Esophagus mucosa (tissue), 1 donor: ENCODE results near the gene PTPN13. TPM values are rescaled to one million over a fixed set of nuclear protein-coding genes. Genes with fewer than 3 reads are reported as not detected.

ENCODE experiments used
- ATAC-seq: fragments of 200-7000 bp; cut with Tn5 transposase; one replicate; pipeline ENCODE4 v1.9.1; 2020
- total RNA-seq: library from RNA; stranded (reverse); gene quantifications from one replicate; pipeline ENCODE4 v1.2.4, GENCODE V29; 2023
- donor health status: DM: yes; HTN: yes; CAD: no.

Gene PTPN13
- total RNA-seq, 1 donor from 2014 or later: 87.3 TPM

DNA sequence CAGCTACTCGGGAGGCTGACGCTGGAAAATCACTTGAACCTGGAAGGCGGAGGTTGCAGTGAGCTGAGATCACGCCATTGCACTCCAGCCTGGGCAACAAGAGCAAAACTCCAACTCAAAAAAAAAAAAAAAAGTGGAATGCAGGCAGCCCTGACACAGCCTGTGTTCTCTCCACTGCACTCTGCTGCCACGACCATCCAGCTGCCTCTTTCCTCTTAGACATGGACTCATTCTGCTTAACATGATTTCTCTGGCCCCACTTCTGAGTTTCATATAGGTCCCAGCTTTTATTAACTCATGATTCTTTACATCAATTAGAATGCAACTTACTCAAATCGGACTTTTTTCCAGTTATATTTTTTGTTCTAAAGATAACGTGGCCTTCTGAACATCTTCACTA, 225.4 kb downstream of the PTPN13 start:
- ATAC-seq: no peak

DNA sequence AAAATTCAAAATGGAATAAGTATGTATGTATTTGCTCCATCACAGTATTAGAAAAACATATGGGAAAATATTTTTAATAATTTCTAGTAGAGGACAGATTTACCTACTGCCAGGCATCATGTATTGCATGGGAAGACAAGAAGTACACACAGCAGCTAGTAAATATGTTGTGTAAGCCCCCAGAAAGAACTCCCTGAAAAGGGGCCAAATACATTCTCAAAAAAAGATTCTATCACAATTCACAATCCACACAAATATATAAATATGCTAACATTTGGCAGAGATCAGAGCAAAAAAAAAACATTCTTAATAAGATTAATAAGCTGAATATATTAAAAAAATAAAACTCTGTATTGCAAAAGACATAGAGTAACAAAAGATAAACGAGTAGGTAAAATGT, 227.0 kb downstream of the PTPN13 start:
- ATAC-seq: no peak

DNA sequence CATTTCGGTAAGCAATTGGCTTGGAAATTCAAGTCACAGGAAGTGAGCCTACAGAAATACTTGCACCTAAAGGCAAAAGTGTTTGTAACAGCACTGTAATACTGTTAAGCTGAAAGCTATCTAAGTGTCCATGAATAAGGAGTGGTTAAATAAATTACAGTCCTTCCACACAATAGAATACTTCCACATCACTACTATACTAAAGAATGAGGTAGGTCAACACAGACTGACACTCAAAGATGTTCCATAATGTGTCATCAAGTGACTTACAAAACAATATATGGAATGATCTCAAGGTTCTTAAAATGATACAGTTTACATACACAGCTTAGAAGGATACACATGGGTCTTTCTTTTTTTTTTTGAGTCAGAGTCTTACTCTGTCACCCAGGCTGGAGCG, 228.0 kb downstream of the PTPN13 start:
- peak; percentile 69 for ATAC-seq

DNA sequence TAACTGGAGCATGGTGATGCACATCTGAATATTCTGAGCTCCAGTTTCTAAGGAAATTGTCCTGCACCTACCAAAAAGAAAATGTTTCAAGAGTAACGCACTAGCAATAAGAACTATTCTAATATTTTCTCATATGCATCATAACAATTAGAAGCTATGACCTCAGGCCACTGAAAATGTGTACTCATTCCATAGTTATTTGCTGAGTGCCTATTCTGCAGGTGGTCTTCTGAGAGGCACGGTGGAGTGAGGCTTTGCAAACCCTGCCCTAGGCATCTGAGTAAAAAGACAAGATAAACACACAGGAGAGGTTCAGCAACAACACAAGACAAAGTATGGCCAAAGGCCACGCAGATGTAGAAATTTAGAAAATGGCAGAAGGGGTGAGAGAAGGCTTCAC, 231.4 kb downstream of the PTPN13 start:
- ATAC-seq: no peak

DNA sequence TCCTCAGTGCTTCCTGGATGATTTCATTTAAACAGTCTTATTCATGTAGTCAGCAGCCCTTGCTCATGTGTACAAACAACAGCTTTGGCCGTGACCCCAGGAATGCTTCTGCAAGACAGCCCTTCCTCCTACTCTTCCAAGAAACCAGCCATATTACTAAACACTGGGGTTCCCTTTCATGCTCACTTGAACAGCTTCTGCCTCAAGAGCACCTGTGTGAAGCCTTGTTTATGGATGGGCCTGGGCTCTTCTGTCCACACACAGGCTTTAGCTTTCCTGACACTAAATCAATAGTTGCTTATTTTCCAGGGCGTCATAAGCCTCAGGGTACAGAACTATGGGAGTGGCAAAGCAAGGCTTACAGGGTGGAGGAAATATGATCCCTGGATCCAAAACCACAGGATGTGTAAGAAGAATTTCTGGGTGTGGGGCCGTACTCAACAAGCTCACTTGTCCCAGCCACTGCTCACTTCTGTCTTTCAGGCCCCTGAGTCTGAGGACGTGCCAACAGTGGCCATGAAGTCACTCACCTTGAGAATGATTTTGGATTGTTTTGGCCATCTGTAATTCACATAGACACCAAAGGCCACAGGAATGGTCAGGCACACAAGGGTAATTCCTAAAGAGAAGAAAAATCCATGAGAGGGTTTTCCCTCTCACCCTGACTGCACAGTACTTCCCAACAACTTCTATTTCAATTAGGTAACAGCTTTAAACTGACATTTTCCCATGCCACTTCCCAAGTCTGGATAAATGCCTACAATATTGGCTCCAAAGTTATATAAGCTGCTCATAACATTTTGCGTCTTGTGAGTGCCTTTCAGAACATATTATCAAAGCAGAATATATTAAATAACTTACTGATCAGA, 237.4 kb downstream of the PTPN13 start:
- ATAC-seq: peak; percentile 94

DNA sequence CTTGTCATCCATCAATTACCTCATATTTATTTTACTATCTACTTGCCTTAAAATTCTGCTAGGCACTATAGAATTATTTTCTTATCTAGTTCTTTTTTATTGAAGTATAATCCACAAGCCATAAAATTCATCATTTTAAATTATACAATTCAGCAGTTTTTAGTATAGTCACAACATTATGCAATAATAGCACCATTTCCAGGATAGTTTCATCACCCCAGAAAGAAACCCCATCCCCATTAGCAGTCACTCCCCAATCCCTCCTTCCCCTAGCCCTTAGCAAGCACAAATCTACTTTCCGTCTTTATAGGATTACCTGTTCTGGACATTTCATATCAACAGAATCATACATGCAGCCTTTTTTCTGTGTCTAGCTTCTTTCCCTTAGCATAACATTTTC, 239.5 kb downstream of the PTPN13 start:
- no peak for ATAC-seq

DNA sequence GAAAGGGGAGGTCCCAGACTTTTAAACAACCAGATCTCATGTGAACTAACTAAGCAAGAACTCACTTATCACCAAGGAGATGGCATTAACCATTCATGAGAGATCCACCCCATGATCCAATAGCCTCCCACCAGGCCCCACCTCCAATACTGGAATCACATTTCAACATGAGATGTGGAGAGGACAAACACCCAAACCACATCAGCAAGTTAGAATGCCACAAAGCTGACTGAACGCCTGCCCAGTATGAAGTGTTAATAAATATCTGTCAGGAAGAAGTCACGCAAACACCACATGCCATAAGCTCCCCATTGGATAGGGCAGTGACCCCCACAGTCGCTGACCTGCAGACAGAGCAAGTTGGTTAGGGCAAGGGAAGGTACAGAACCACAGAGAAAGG, 240.8 kb downstream of the PTPN13 start:
- ATAC-seq: no peak

DNA sequence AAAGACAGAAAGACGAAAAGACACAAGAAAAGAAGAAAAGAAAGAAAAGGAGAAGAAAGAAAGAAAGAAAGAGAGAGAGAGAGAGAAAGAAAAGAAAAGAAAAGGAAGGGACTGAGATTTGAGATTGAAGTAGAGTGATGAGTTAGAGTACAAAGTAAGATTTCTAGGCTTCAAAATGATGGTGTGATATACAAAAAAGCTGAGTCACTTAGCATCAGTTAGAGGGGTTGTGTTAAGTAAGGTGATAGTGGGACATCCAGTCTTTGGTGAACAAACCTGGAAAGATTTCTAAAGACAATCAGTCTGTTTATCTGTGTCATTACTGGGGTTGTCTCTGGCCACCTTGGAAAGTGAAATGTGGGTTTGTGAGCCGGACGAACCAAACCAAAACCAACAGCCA, 241.6 kb downstream of the PTPN13 start:
- ATAC-seq: no peak

DNA sequence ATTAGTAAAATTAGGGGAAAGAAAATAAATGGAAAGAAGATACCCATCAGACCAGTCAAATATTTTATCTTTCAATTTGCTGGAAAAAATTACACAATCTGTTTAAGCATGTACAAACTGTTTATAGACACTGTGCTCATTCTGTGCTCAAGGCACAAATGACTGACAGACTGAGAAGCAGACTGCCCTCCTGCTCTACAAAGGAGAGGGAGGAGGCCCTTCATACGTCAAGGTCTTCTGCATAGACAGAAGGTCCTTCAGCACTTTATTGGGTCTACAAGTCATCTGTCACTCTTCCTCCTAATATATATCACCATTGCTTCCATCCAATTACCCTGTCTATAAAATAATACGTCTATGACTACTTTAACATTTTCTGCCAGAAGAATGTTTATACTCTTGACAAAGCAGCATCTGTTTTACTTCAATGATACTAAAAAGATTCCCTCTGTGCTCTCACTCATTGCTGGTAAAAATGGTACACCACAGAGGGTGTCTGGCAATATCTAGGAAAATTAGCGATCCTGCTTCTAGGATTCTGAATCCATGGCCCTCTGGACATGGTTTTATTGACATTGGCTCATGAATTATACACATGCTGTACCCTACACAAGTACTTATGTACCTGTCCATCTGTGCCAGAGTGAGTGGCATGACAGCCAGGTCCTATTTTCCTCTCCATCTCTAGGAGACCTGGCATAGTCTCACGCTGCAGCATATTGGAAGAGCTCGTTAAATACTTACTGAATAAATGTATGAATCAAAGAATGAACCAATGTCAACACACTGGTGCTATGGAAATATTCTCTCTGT, 243.8 kb downstream of the PTPN13 start:
- ATAC-seq: no peak

DNA sequence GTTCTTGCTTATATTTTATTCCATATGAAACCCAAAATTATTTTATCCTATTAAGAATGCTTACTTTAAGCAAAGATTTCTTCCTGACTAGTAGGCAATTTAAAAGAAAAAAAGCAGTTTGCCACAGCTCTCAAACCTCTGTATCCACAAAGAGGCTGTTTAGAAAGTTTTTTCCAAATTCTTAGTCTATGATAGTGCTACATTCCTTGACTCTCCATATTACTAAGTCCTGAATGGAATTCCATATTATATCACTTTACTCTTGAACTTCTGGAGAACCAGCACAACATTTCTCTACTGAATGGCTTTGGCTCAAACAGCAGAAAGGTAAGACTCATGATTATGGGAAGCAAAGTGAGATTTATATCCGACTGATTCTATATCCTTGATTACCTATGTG, 246.7 kb downstream of the PTPN13 start:
- no peak for ATAC-seq

DNA sequence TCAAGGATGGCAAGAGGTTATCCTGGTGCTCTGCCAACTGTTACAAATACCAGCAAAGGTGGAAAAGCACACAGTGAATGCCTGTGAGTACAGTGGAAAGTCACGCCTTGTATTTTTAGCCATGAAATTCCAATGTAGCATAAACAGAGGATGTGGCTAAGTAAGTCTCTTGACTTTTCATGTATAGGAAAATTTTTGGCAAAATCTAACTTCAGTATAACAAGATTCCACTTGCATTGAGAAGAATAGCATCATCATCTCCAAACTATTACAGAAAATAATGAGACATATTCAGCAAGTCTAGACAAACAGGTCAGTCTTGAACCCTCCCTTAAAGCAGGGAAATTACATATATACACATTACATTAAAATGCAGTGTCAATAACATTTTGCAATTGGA, 247.2 kb downstream of the PTPN13 start:
- ATAC-seq: peak; percentile 69

DNA sequence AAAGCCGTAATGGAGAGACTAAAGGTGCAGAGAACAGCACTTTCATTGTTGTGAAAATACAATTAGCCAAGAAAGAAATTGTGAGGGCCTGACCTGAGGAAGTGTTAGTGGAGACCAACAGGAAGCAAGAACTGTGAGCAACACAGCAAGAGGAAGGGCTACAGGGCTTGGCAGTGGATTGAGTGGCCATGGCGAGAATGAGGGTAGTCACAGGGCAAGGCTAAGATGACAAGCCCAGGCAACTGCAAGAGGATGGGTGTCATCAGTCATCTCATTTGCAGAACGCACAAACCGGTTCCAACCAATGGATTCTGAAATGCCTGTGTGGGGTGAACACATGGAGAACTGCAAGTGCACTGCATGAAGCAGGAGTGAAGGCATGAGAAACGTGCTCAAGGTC, 251.5 kb downstream of the PTPN13 start:
- ATAC-seq: peak; percentile 89

DNA sequence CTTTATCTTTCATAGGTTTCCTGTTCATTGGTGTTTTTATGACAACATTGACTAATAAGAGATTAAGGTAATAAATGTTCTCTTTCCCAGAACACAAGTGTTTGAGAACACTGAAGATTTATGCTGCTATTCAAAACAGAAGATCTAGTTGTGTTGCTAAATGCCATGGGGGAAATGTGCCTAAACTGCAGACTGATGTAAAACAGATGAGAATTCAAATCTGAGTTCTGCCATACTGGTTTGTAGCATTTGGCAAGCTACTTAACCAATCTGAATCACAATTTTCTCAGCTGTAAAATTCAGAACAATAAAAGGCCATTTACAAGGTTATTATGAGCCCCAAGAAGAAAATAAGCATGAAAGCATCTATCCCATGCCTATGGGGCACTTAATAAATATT, 252.8 kb downstream of the PTPN13 start:
- ATAC-seq: no peak

DNA sequence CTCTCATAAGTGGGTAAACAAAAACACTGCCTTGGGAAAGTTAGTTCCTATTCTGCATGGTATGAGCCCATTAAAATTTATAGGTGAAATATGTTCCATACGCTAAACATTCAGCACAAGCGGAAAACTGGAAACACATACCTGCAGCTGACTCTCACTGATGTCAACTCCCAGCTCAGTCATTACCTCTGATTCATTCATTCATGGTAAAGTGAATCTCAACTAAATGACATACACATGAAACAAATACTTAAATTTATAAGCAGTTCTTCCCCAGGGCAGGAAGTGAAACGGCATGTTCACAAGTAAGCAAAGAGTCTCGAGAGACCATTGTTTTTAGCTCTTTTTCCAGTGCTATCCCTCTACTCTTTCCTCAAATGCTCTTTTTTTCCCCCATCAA, 253.5 kb downstream of the PTPN13 start:
- ATAC-seq: no peak

DNA sequence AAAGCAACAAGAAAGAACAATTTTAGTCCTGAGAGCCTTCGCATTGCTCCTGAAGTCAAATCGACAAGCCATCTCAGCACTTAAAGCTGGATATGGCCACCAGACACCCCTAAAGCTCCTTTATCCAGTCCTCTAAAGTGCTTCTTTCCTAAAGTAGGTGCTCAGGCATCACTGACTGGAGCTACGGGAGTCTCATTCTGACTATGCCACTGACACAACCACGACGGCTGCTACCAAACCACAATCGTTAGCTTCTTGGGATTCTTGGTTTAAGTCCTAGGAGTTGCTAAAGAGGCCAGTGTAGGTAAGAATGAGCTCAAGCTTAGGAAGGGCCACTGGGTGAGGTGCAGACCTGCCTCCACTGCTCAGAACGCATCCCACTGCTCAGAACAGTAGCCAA, 254.0 kb downstream of the PTPN13 start:
- peak; percentile 11 for ATAC-seq

DNA sequence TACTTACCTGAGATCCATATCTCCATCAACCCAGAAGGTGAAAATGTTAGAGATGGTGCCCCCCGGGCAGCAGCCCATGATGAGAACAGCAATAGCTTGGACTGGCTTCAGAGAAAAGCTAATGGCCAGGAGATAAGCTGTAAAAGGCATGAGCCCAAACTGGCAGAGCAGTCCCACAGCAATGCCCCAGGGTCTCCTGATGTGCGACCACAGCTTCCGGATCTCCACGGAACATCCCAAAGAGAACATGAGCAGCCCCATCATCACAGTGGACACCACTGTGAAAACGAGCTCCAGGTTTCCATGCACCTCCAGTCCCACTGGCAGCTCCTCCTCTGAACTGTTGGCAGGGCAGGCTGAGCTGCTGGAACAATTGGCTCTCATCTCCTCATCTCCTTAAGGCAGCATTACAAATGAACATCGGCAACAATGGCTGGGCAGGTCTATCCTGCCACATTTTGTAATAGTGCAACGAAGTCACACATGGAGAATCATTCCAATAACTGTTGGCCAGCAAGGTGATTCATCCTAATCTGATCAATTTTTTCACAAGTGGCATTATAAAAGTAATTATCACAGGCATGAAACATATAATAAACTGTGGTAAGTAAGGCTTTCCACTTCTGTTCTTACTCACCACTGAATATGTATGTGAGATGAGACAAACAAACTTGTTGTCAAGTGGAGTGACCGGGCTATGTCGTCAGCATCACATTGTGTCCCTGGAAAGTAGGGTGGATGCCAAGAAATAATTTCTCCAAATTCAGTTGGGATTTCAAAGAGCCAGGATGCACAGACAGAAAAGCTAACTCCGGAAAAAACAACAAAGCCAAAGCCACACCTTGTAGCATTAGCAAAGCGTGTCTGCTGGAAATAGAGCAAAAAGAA, 254.9 kb downstream of the PTPN13 start, which contains the start of gene SLC10A6:
Gene SLC10A6, minus strand, starts transcription at position 653 of the 888 bp plus-strand sequence. Its CDS starts 269 bp downstream, at position 384.
- ATAC-seq: peak; percentile 24

DNA sequence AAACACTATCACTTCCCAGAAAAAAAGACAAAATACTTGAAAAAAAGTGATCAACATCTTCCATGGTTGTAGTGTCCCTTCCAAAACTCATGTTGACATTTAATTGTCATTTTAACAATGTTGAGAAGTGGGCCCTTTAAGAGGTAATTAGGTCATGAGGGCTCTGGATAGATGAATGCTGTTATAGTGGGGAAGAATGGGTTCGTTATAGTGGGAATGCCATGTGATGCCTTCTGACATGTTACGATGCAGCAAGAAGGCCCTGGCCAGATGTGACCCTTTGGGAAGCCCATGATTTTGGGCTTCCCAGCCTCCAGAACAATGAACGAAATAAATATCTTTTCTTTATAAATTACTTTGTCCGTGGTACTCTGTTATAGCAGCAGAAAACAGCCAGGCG, 259.1 kb downstream of the PTPN13 start:
- no peak for ATAC-seq

DNA sequence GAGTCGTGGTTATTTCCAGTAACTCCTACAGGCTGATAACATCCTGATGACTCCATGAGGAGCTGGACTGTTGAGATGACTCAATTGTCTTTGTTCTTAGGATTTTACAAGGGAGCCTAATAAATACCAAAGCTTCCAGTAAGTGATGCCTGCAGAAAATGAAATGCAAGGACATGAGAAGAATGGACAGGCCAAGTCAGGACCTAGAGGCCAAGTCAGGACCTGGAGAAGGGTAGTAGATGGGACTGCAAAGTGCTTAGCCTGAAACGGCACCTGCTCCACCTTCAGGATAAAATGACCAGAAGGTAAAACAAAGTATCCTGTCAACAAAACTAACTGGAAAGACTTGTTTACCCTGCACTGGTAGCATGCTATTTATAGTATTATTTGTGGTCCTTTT, 261.5 kb downstream of the PTPN13 start:
- peak; percentile 59 for ATAC-seq

DNA sequence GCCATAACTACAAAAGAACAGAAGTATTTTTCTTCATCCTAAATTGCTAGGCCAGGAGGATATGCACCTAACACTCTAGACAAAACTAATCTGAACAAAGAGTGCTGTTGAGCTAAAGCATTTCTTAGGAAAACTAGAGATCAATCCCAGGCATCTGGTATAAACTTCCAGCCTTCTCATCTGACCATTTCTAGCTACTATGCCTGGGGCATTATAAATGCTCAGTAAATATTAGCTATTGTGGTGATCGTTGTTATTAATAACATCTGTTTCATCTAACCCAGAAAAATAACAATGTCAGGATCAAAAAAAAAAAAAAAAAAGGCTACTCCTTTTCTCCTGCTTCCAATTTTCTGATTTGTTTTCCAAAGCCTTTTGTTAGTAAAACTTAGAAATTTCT, 262.8 kb downstream of the PTPN13 start:
- ATAC-seq: no peak

DNA sequence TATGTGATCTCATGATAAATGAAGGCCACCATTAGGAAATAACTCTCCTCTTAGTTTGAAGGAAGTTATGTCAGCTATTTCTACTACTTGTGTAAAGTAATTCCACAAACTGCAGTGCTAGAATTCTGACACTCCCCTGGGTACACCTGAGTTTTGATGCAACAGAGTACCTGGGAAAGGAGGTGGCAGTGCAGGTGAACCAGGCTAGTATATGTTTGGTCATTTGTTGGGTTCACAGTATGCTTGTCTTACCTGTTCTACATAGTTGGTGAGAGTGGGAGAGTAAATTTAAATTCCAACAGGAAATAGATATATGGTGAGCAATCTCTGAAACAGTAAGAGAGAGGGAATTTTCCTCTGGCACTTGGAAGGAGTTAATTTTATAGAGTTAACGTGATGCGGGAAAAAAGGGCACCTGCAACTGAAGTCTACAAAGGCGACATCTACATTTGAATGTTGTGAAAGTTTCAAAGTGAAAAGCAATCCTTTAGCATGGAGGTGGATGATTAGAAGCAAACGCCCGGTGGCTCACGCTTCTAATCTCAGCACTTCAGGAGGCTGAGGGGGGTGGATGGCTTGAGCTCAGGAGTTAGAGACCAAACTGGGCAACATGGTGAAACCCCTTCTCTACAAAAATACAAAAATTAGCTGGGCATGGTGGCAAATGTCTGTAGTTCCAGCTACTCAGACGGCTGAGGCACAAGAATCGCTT, 263.4 kb downstream of the PTPN13 start:
- ATAC-seq: peak; percentile 92
